K562 (cell line): ENCODE results near the gene HPSE2.

ENCODE experiments used
- POLR2AphosphoS5 ChIP-seq: IDR thresholded peaks from 2 replicates; pipeline ENCODE4 v1.6.1; 2011; ENCODE audit warnings: mild to moderate bottlenecking, low read depth, low read length, moderate library complexity; ENCODE audit not compliant: control insufficient read depth, insufficient read depth
- RFX5 ChIP-seq: IDR thresholded peaks from 2 replicates; pipeline ENCODE4 v1.6.1; 2011; ENCODE audit warnings: low read depth, mild to moderate bottlenecking, improper control_type of control experiment, low read length
- ZNF212 ChIP-seq: fragments of 450-650 bp; formaldehyde crosslinking; IDR thresholded peaks from 2 replicates; pipeline ENCODE4 v1.4.0; 2020; ENCODE audit warnings: mild to moderate bottlenecking

- TF ChIP-seq ZNF212 (no peak), POLR2AphosphoS5 (no peak), RFX5 (no peak)
Measured at GRCh38 chr10:98929709-98930108, 305.9 kb downstream of the HPSE2 start.
